ENCODE measurements around the gene RNU6-9. TPM values are rescaled to one million over a fixed set of nuclear protein-coding genes. Genes with fewer than 3 reads are reported as not detected.

Gene RNU6-9
- total and polyA plus RNA-seq, 11 donors, result not detected

DNA sequence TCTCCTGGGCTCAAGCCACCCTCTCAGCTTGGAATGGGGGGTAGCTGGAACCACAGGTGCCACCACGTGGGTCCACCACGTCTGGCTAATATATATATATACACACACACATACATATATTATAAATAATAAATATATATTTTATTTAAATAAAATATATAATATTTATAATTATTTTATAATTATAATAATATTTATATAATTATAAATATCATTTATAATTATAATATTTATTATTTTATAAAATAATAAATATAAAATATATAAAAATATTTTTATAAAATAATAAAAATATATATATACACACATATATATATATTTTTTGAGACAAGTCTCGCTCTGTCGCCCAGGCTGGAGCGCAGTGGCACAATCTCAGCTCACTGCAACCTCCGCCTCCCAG lies 38.7 kb upstream of the RNU6-9 start:
- WGBS, 4 donors, result 71 to 76% (median 74%) methylated on average over 6 of the region's 6 CpGs
- H3K9me3 ChIP-seq, result no peaks in the 10 kb centered on the region
- intact Hi-C loops (cut with DNase I), result loop anchor here in 3 of 10 donors (10.0 kb wide), 1 partner anchor 80 kb away; no protein-coding TSS in a partner anchor
- no peak overlapping the region for H3K27ac ChIP-seq
- TF ChIP-seq POLR2A (IDR thresholded peaks at IDR 0.05), result no peak
- TF ChIP-seq, protein P1, sequence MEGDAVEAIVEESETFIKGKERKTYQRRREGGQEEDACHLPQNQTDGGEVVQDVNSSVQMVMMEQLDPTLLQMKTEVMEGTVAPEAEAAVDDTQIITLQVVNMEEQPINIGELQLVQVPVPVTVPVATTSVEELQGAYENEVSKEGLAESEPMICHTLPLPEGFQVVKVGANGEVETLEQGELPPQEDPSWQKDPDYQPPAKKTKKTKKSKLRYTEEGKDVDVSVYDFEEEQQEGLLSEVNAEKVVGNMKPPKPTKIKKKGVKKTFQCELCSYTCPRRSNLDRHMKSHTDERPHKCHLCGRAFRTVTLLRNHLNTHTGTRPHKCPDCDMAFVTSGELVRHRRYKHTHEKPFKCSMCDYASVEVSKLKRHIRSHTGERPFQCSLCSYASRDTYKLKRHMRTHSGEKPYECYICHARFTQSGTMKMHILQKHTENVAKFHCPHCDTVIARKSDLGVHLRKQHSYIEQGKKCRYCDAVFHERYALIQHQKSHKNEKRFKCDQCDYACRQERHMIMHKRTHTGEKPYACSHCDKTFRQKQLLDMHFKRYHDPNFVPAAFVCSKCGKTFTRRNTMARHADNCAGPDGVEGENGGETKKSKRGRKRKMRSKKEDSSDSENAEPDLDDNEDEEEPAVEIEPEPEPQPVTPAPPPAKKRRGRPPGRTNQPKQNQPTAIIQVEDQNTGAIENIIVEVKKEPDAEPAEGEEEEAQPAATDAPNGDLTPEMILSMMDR (IDR thresholded peaks at IDR 0.05), result no peak
- H3K4me3 ChIP-seq, result no peak overlapping the region
- ATAC-seq, result no peak
- no peak for DNase-seq
- H3K27me3 ChIP-seq, result peaks cover 9 to 57% (median 18%) of the 10 kb centered on the region in 9 donors
- H3K4me1 ChIP-seq, result peaks cover 0 to 34% (median 9%) of the 10 kb centered on the region in 12 donors
- no peaks in the 10 kb centered on the region for H3K36me3 ChIP-seq

DNA sequence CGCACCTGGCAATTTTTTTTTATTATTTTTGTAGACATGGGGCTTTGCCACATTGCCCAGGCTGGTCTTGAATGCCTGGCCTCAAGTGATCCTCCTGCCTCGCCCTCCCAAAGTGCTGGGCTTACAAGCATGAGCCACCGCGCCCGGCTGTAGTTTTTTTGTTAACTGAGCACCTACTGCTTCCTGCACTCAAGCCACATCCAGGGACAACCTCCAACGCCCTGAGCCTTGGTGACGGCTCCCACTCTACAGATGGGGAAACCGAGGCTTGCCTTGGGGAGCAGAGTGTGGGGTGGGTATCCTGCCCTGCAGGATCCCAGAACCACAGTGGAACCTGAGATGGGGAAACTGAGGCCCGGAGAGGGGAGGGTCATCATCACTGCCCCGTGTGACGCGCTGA lies 38.1 kb upstream of the RNU6-9 start:
- Histone ChIP-seq H3K4me1 (peaks cover 0 to 40% (median 9%) of the 10 kb centered on the region in 12 donors), H3K36me3 (no peaks in the 10 kb centered on the region), H3K27me3 (peaks cover 9 to 63% (median 24%) of the 10 kb centered on the region in 9 donors), H3K9me3 (no peaks in the 10 kb centered on the region), H3K4me3 (no peak overlapping the region), H3K27ac (no peak overlapping the region)
- 80 to 90% (median 87%) methylated on average over 5 to 12 of the region's 12 CpGs for WGBS, 4 donors
- intact Hi-C loops (cut with DNase I), result loop anchor here in 9 of 10 donors (5.0 to 10.0 kb wide), 5 partner anchors 67 to 127 kb away; partner anchors contain the start of gene WDR18 (in 2 of the 9)
- no peak for DNase-seq
- no peak for ATAC-seq
- no peak for TF ChIP-seq POLR2A (IDR thresholded peaks at IDR 0.05)
- TF ChIP-seq, protein P1 (IDR thresholded peaks at IDR 0.05), result no peak

DNA sequence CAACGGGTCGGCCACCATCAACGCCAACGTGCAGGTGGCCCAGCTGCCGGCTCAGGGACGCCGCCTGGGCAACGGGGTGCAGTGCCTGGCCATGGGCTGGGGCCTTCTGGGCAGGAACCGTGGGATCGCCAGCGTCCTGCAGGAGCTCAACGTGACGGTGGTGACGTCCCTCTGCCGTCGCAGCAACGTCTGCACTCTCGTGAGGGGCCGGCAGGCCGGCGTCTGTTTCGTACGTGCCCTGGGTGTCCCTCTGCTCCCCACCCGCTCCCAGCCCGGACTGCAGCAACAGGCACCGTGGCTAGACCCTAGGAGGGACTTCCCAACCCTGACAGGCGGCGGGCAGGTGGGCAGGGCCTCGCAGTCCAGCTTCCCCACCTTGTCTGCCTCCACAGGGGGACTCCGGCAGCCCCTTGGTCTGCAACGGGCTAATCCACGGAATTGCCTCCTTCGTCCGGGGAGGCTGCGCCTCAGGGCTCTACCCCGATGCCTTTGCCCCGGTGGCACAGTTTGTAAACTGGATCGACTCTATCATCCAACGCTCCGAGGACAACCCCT lies 37.6 kb upstream of the RNU6-9 start:
- Histone ChIP-seq H3K4me3 (no peak overlapping the region), H3K4me1 (peaks cover 0 to 41% (median 6%) of the 10 kb centered on the region in 12 donors), H3K27ac (no peak overlapping the region), H3K27me3 (peaks cover 9 to 68% (median 29%) of the 10 kb centered on the region in 9 donors), H3K36me3 (no peaks in the 10 kb centered on the region), H3K9me3 (no peaks in the 10 kb centered on the region)
- DNase-seq (peak in 1 of 5 donors; percentile 22), ATAC-seq (no peak)
- 68 to 74% (median 71%) methylated on average over 31 to 40 of the region's 40 CpGs for WGBS, 4 donors
- TF ChIP-seq POLR2A (IDR thresholded peaks at IDR 0.05), result no peak
- TF ChIP-seq, protein P1 (IDR thresholded peaks at IDR 0.05), result no peak
- intact Hi-C loops (cut with DNase I), result loop anchor here in 9 of 10 donors (2.0 to 10.0 kb wide), 6 partner anchors 65 to 127 kb away; partner anchors contain the start of gene WDR18 (in 2 of the 9)

DNA sequence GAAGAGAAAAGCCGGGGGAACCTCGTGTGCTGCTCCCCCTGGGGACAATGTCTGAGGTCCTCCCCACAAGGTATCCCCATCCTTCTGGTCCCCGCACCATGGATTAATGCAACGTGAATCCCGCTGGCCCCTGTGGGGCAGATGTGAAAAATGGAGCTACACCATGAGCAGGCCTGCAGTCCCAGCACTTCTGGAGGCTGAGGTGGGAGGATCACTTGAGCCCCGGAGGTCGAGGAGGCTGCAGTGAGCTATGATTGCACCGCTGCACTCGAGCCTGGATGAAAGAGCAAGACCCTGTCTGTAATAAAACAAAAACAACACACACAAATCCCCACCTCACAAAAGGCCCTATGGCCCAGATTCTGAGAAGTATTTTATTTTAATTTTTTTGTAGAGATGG lies 35.0 kb upstream of the RNU6-9 start:
- H3K27ac ChIP-seq, result peak overlapping the region in 1 of 12 donors; percentile 40
- H3K27me3 ChIP-seq, result peaks cover under 1 to 52% (median 19%) of the 10 kb centered on the region in 9 donors
- intact Hi-C loops (cut with DNase I), result loop anchor here in 9 of 10 donors (5.0 to 10.0 kb wide), 5 partner anchors 64 to 124 kb away; partner anchors contain the start of gene WDR18 (in 2 of the 9)
- TF ChIP-seq POLR2A (IDR thresholded peaks at IDR 0.05), result no peak
- TF ChIP-seq, protein P1 (IDR thresholded peaks at IDR 0.05), result no peak
- DNase-seq (no peak), ATAC-seq (no peak)
- 75 to 81% (median 79%) methylated on average over 9 of the region's 9 CpGs for WGBS, 4 donors
- H3K4me3 ChIP-seq, result no peak overlapping the region
- peaks cover 0 to 31% (median 2%) of the 10 kb centered on the region in 12 donors for H3K4me1 ChIP-seq
- no peaks in the 10 kb centered on the region for H3K36me3 ChIP-seq
- H3K9me3 ChIP-seq, result no peaks in the 10 kb centered on the region

Measured in heart left ventricle (tissue), 16 donors.